Type B pancreatic cell (in vitro differentiated cells): ENCODE results near the gene ECHDC1. TPM values are rescaled to one million over a fixed set of nuclear protein-coding genes. Genes with fewer than 3 reads are reported as not detected.
A peak's percentile ranks its signal among the peaks of the same experiment; 100 is the strongest.

Source experiments
- DNase-seq: peaks from one replicate; pipeline ENCODE4 v3.0.0; 2021; ENCODE audit warnings: mixed read lengths; ENCODE audit not compliant: unreplicated experiment; ENCODE audit errors: extremely low spot score
- H3K27ac Mint-ChIP-seq: 2 replicates; pipeline ENCODE4 v1.8.0; 2021; ENCODE audit warnings: mild to moderate bottlenecking, mixed read lengths
- H3K27me3 Mint-ChIP-seq: 2 replicates; pipeline ENCODE4 v1.8.0; 2021; ENCODE audit warnings: mixed read lengths
- H3K36me3 Mint-ChIP-seq: 2 replicates; pipeline ENCODE4 v1.8.0; 2021; ENCODE audit warnings: mixed read lengths
- H3K4me1 Mint-ChIP-seq: one replicate; pipeline ENCODE4 v1.8.0; 2021; ENCODE audit warnings: mixed read lengths; ENCODE audit not compliant: unreplicated experiment
- H3K4me3 Mint-ChIP-seq: 2 replicates; pipeline ENCODE4 v1.8.0; 2021; ENCODE audit warnings: mild to moderate bottlenecking, mixed read lengths
- H3K9me3 Mint-ChIP-seq: 2 replicates; pipeline ENCODE4 v1.8.0; 2021; ENCODE audit warnings: mixed read lengths
- CTCF ChIP-seq: fragments of 200-600 bp; sonication (generic); conservative IDR thresholded peaks from 2 replicates; pipeline ENCODE4 v1.5.0; 2021; ENCODE audit warnings: antibody characterized with exemption, mild to moderate bottlenecking
- total RNA-seq: library from RNA; stranded (reverse); gene quantifications from 2 replicates; pipeline ENCODE4 v1.2.1, GENCODE V29; 2021; ENCODE audit warnings: low replicate concordance

Gene ECHDC1
- total RNA-seq, 1 donor from 2014 or later, result 48.4 TPM

- no peak for TF ChIP-seq CTCF
- Mint-ChIP-seq H3K27me3 (no peaks in the 10 kb centered on the region), H3K36me3 (peaks cover 8% of the 10 kb centered on the region), H3K9me3 (peaks cover 6% of the 10 kb centered on the region), H3K27ac (peak overlapping the region; percentile 50), H3K4me3 (no peak overlapping the region), H3K4me1 (peaks cover 9% of the 10 kb centered on the region)
- DNase-seq, result no peak
Measured at GRCh38 chr6:127383988-127384387, 40.6 kb upstream of the ECHDC1 start.

- Mint-ChIP-seq H3K27me3 (no peaks in the 10 kb centered on the region), H3K4me1 (peaks cover 9% of the 10 kb centered on the region), H3K4me3 (no peak overlapping the region), H3K9me3 (peaks cover 5% of the 10 kb centered on the region), H3K36me3 (peaks cover 11% of the 10 kb centered on the region), H3K27ac (no peak overlapping the region)
- no peak for DNase-seq
- TF ChIP-seq CTCF, result no peak
Measured at GRCh38 chr6:127382413-127382812, 39.0 kb upstream of the ECHDC1 start.

GRCh38 chr6:127381384-127381783 is 38.0 kb upstream of the ECHDC1 start:
- DNase-seq, result no peak
- TF ChIP-seq CTCF, result no peak
- no peak overlapping the region for H3K27ac Mint-ChIP-seq
- no peaks in the 10 kb centered on the region for H3K27me3 Mint-ChIP-seq
- peaks cover 7% of the 10 kb centered on the region for H3K9me3 Mint-ChIP-seq
- H3K4me1 Mint-ChIP-seq, result peaks cover 9% of the 10 kb centered on the region
- no peak overlapping the region for H3K4me3 Mint-ChIP-seq
- peaks cover 14% of the 10 kb centered on the region for H3K36me3 Mint-ChIP-seq

- peaks cover 16% of the 10 kb centered on the region for H3K9me3 Mint-ChIP-seq
- H3K4me3 Mint-ChIP-seq, result no peak overlapping the region
- H3K36me3 Mint-ChIP-seq, result peaks cover 24% of the 10 kb centered on the region
- no peak overlapping the region for H3K27ac Mint-ChIP-seq
- no peak for DNase-seq
- no peak for TF ChIP-seq CTCF
- H3K27me3 Mint-ChIP-seq, result no peaks in the 10 kb centered on the region
- no peaks in the 10 kb centered on the region for H3K4me1 Mint-ChIP-seq
Measured at GRCh38 chr6:127376685-127377084, 33.3 kb upstream of the ECHDC1 start.

- no peak for TF ChIP-seq CTCF
- no peak overlapping the region for H3K4me3 Mint-ChIP-seq
- no peak for DNase-seq
- H3K27ac Mint-ChIP-seq, result no peak overlapping the region
- H3K36me3 Mint-ChIP-seq, result peaks cover 48% of the 10 kb centered on the region
- peaks cover 4% of the 10 kb centered on the region for H3K4me1 Mint-ChIP-seq
- H3K27me3 Mint-ChIP-seq, result no peaks in the 10 kb centered on the region
- peaks cover 19% of the 10 kb centered on the region for H3K9me3 Mint-ChIP-seq
Measured at GRCh38 chr6:127367023-127367375, 23.6 kb upstream of the ECHDC1 start.

GRCh38 chr6:127366282-127367022 is 23.0 kb upstream of the ECHDC1 start:
- peaks cover 13% of the 10 kb centered on the region for H3K9me3 Mint-ChIP-seq
- no peak for TF ChIP-seq CTCF
- H3K36me3 Mint-ChIP-seq, result peaks cover 47% of the 10 kb centered on the region
- peak overlapping the region; percentile 80 for H3K27ac Mint-ChIP-seq
- H3K4me3 Mint-ChIP-seq, result no peak overlapping the region
- H3K4me1 Mint-ChIP-seq, result peaks cover 4% of the 10 kb centered on the region
- no peaks in the 10 kb centered on the region for H3K27me3 Mint-ChIP-seq
- no peak for DNase-seq
